Panc1 (cell line): ENCODE measurements around the gene DCTPP1. TPM values are rescaled to one million over a fixed set of nuclear protein-coding genes. Genes with fewer than 3 reads are reported as not detected.
A peak's percentile ranks its signal among the peaks of the same experiment; 100 is the strongest.

Experiments used
- ATAC-seq: fragments of 200-7000 bp; cut with Tn5 transposase; 2 replicates; pipeline ENCODE4 v1.9.1; 2020; ENCODE audit warnings: mild to moderate bottlenecking, moderate library complexity
- BruUV-seq: library from RNA; stranded (reverse); fragments of 400-500 nt; replicated peaks from 2 replicates; lab custom pipeline; 2021; lab: Mats Ljungman, UMichigan
- CTCF ChIA-PET: fragments of 300-600 bp; sonication (Branson Sonifier 250); formaldehyde crosslinking; loops from one replicate; lab custom pipeline; 2022; ENCODE audit warnings: antibody characterized with exemption; lab: Charles Lee
- POLR2A ChIA-PET: fragments of 300-600 bp; sonication (Branson Sonifier 250); formaldehyde crosslinking; loops from one replicate; lab custom pipeline; 2022; ENCODE audit warnings: antibody characterized with exemption; lab: Charles Lee
- DNase-seq: peaks from one replicate; pipeline ENCODE4 v3.0.0-alpha.2; 2010; ENCODE audit warnings: low read depth, low spot score
- H3K27ac ChIP-seq: 2 replicates; pipeline ENCODE4 v1.5.1; 2011; ENCODE audit warnings: mild to moderate bottlenecking, low read length, inconsistent platforms
- H3K27me3 ChIP-seq: fragments of 200-500 bp; sonication (Bioruptor generic); 2 replicates; pipeline ENCODE4 v1.6.0; 2014; ENCODE audit warnings: low read length, inconsistent platforms; ENCODE audit not compliant: control insufficient read depth, insufficient read depth
- H3K36me3 ChIP-seq: fragments of 200-500 bp; sonication (Bioruptor generic); 2 replicates; pipeline ENCODE4 v1.5.1; 2014; ENCODE audit warnings: inconsistent platforms, mild to moderate bottlenecking, low read length, moderate library complexity; ENCODE audit not compliant: control insufficient read depth, insufficient read depth
- H3K4me1 ChIP-seq: 2 replicates; pipeline ENCODE4 v1.5.1; 2011; ENCODE audit warnings: inconsistent platforms, mild to moderate bottlenecking, low read length, moderate library complexity; ENCODE audit not compliant: control insufficient read depth, insufficient read depth
- H3K4me3 ChIP-seq, 2 experiments: 2 replicates each; pipeline ENCODE4 v1.5.1; 2011 to 2012; ENCODE audit warnings: low read depth in 2 of 2, low read length in 2 of 2, mild to moderate bottlenecking in 2 of 2, inconsistent platforms in 1 of 2, moderate library complexity in 1 of 2
- H3K9me3 ChIP-seq: fragments of 200-500 bp; sonication (Bioruptor generic); 2 replicates; pipeline ENCODE4 v1.5.1; 2014; ENCODE audit warnings: low read depth, mild to moderate bottlenecking, inconsistent platforms, low read length, moderate library complexity; ENCODE audit not compliant: control insufficient read depth, insufficient read depth
- CTCF ChIP-seq: fragments of 450-650 bp; IDR thresholded peaks from 2 replicates; pipeline ENCODE4 v1.5.1; 2017; ENCODE audit warnings: mild to moderate bottlenecking
- POLR2AphosphoS5 ChIP-seq: IDR thresholded peaks from 2 replicates; pipeline ENCODE4 v1.6.1; 2012; ENCODE audit warnings: mild to moderate bottlenecking, low read depth, low read length, moderate library complexity
- SIN3A ChIP-seq: IDR thresholded peaks from 2 replicates; pipeline ENCODE4 v1.6.1; 2012; ENCODE audit warnings: low read depth, mild to moderate bottlenecking, low read length, moderate library complexity, borderline replicate concordance; ENCODE audit not compliant: insufficient read depth
- TCF7L2 ChIP-seq: IDR thresholded peaks from 2 replicates; pipeline ENCODE4 v1.6.1; 2011; ENCODE audit warnings: mild to moderate bottlenecking, low read depth, low read length, inconsistent platforms
- in situ Hi-C: cut with HindIII; loops from 2 replicates; pipeline ENCODE4 v1.10.0; 2016; ENCODE audit warnings: low sequenced_read_pairs, low pct_unique_long_range_greater_than_20kb
- intact Hi-C: fragments of 100-400 bp; cut with micrococcal nuclease; formaldehyde crosslinking; loops from one replicate; pipeline ENCODE4 v1.10.0; 2022; ENCODE audit not compliant: unreplicated experiment
- total RNA-seq: library from RNA; stranded (reverse); gene quantifications from one replicate; pipeline ENCODE4 v1.2.1, GENCODE V29; 2021; ENCODE audit not compliant: unreplicated experiment
- TF ChIP-seq, protein P1 (sequence below), 2 experiments: IDR thresholded peaks; 2 replicates each; pipeline ENCODE4 v1.6.1; 2011 to 2012; ENCODE audit warnings: low read depth in 2 of 2, control low read depth in 1 of 2, low read length in 1 of 2, mild to moderate bottlenecking in 1 of 2, moderate library complexity in 1 of 2; ENCODE audit not compliant: insufficient read depth in 1 of 2

Gene DCTPP1
- total RNA-seq, 1 experiment from 2014 or later = 120 TPM

DNA sequence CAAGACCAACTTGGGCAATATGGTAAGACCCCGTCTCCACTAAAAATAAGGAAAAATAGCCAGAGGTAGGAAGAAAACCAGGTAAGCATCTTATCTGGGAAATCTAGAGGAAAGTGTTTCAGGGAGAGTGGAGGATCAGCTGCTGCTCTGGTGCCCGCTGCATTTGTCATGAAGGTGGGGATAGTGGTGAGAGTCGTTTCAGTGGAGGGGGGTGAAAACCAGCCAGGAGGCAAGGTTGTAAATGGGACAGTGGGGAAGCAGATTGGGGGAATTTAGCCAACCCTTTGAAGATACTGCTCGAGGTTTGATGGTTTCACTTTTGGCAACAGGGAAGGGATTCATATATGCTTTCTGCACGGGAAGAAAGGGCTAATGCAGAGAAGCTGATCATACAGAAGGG is 8.8 kb downstream of the DCTPP1 start:
- DNase-seq (no peak), ATAC-seq (no peak)
- Histone ChIP-seq H3K9me3 (no peaks in the 10 kb centered on the region), H3K27me3 (no peaks in the 10 kb centered on the region), H3K36me3 (peaks cover 7% of the 10 kb centered on the region), H3K27ac (no peak overlapping the region), H3K4me1 (peaks cover 13% of the 10 kb centered on the region), H3K4me3 (no peak overlapping the region)
- TF ChIP-seq TCF7L2 (no peak), SIN3A (no peak), CTCF (no peak), POLR2AphosphoS5 (no peak)
- TF ChIP-seq, protein P1, sequence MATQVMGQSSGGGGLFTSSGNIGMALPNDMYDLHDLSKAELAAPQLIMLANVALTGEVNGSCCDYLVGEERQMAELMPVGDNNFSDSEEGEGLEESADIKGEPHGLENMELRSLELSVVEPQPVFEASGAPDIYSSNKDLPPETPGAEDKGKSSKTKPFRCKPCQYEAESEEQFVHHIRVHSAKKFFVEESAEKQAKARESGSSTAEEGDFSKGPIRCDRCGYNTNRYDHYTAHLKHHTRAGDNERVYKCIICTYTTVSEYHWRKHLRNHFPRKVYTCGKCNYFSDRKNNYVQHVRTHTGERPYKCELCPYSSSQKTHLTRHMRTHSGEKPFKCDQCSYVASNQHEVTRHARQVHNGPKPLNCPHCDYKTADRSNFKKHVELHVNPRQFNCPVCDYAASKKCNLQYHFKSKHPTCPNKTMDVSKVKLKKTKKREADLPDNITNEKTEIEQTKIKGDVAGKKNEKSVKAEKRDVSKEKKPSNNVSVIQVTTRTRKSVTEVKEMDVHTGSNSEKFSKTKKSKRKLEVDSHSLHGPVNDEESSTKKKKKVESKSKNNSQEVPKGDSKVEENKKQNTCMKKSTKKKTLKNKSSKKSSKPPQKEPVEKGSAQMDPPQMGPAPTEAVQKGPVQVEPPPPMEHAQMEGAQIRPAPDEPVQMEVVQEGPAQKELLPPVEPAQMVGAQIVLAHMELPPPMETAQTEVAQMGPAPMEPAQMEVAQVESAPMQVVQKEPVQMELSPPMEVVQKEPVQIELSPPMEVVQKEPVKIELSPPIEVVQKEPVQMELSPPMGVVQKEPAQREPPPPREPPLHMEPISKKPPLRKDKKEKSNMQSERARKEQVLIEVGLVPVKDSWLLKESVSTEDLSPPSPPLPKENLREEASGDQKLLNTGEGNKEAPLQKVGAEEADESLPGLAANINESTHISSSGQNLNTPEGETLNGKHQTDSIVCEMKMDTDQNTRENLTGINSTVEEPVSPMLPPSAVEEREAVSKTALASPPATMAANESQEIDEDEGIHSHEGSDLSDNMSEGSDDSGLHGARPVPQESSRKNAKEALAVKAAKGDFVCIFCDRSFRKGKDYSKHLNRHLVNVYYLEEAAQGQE (IDR thresholded peaks at IDR 0.05; ENCODE audit: insufficient read depth in 1 of 2, low read depth in 2 of 2, low read length in 1 of 2) = no peak
- ChIA-PET CTCF (no interaction called here), POLR2A (no interaction called here)
- BruUV-seq = no TSS peak
- in situ Hi-C loops = no loop called here
- intact Hi-C loops = no loop called here

DNA sequence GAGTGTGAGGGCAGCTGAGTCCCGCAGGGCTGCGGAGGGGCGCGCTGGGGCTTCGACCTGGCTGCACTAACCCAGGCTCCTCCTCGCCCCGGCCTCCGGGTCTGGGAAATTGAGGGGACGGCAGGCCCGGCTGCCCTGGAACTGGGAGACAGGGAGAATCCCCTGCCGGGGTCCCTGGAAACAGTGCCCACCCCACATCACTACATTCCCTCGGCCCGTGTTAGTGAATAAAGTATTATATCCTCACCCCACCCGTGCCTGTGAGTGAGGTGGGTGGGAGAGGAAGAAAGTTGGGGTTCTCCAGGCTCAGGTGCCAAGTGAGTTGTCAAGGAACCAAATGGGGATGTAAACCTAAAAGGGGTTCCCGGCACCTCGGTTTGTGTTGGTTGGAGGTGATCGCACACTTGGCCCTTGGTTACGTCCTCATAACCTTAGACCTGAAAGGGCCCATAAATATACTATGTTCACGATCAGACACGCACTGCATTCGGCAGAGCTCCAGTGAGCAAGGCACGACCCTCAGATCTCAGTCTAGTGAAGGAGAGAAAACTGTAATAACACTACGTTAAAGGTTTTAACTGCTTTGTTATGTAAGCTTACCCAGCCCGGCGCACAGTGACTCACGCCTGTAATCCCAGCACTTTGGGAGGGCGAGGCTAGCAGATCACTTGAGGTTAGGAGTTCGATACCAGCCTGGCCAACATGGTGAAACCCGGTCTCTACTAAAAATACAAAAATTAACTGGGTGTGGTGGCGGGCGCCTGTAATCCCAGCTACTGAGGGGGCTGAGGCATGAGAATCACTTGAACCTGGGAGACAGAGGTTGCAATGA is 11.3 kb downstream of the DCTPP1 start:
- in situ Hi-C loops = no loop called here

More for the DNA sequence above, 11.3 kb downstream of the DCTPP1 start:
- peaks cover 13% of the 10 kb centered on the region for H3K4me1 ChIP-seq
- H3K4me3 ChIP-seq = peak overlapping the region; percentile 45
- TF ChIP-seq, protein P1 (IDR thresholded peaks at IDR 0.05; ENCODE audit: insufficient read depth in 1 of 2, low read depth in 2 of 2, low read length in 1 of 2) = no peak
- TF ChIP-seq POLR2AphosphoS5 = no peak; the same call in 1 of the 2 replicates
- TF ChIP-seq CTCF = no peak
- no peak for TF ChIP-seq SIN3A
- TF ChIP-seq TCF7L2 = no peak
- ATAC-seq = no peak
- intact Hi-C loops = no loop called here
- peak overlapping the region; percentile 77 for H3K27ac ChIP-seq
- no peaks in the 10 kb centered on the region for H3K9me3 ChIP-seq
- DNase-seq = no peak
- CTCF ChIA-PET = interaction anchor here (1.0 to 2.7 kb wide), 4 partner anchors 9 to 275 kb away, joined by 3 to 12 read pairs (median 4); partner anchors contain the start of genes DCTPP1 and ZNF48
- BruUV-seq = no TSS peak
- H3K36me3 ChIP-seq = peaks cover 4% of the 10 kb centered on the region
- H3K27me3 ChIP-seq = no peaks in the 10 kb centered on the region
- POLR2A ChIA-PET = interaction anchor here (0.6 to 0.8 kb wide), 3 partner anchors 10 to 682 kb away, joined by 3 to 11 read pairs (median 3); no protein-coding TSS in a partner anchor
